ENCODE measurements around the gene ARHGEF16.

DNA sequence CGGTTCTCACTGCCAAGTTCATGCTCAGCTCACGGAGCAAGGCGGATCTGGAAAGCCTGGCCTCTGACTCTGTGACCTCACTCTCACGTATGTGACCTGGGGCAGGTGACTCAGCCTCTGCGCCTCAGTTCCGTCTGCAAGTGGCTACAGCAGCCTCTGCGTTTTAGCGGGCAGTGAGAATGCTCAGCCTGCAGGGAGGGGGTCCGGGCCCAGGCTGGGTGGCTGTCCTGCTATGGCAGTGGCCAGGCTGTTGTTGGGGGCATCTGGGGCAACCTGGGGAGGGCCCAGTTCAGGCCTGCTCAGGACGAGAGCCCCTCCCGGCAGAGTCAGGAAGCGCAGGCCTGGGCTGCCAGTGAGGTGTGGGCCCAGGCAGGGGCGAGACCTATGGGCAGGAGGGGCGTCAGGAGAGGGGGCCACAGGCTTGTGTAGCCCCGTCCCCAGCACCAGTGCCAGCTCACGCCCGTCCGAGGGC lies 27.9 kb downstream of the ARHGEF16 start:
- TF ChIP-seq, protein P1, sequence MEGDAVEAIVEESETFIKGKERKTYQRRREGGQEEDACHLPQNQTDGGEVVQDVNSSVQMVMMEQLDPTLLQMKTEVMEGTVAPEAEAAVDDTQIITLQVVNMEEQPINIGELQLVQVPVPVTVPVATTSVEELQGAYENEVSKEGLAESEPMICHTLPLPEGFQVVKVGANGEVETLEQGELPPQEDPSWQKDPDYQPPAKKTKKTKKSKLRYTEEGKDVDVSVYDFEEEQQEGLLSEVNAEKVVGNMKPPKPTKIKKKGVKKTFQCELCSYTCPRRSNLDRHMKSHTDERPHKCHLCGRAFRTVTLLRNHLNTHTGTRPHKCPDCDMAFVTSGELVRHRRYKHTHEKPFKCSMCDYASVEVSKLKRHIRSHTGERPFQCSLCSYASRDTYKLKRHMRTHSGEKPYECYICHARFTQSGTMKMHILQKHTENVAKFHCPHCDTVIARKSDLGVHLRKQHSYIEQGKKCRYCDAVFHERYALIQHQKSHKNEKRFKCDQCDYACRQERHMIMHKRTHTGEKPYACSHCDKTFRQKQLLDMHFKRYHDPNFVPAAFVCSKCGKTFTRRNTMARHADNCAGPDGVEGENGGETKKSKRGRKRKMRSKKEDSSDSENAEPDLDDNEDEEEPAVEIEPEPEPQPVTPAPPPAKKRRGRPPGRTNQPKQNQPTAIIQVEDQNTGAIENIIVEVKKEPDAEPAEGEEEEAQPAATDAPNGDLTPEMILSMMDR (IDR thresholded peaks at IDR 0.05 in 4 of 5, conservative IDR thresholded peaks at IDR 0.05 in 1 of 5), result no peak
- no peak for TF ChIP-seq POLR2A (IDR thresholded peaks at IDR 0.05)

Data from gastrocnemius medialis (tissue), 4 donors.